Measurements from ENCODE around the gene TIMP3.

The TIMP3 gene

DNA sequence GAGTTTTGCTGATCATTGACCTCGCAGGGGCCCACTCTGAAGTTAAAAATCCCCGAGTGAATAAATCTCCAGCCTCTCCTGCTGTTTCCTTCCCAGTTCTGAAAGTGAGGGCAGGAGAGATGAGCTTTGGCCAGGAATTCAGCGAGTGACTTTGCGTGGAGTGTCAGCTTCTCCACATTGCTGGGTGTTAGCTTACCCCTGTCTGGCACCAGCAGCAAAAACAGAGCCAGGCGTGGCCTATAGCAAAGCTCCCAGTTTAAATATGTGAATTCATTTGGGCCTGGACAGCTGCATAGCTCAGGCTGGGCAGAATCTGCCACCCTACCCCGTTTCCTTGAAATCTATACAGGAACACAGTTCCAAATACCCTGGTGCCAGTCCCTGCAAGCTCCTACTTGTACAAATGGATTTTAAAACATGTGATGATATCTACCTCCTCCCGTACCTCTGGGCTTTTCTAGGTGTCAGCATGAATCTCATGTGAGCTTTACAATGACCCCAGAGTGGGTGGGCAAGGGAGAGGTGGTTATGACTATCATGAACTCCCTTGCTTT is 25.6 kb downstream of the TIMP3 start:
- no peak for TF ChIP-seq TCF7L2 (IDR thresholded peaks at IDR 0.05; ENCODE audit: borderline replicate concordance, low read depth, low read length)
- TF ChIP-seq GFI1B (tag by site-specific recombination; IDR thresholded peaks at IDR 0.05) = no peak
- no peak for TF ChIP-seq MYNN (tag by site-specific recombination; IDR thresholded peaks at IDR 0.05; ENCODE audit: borderline replicate concordance)
- TF ChIP-seq, protein P1, sequence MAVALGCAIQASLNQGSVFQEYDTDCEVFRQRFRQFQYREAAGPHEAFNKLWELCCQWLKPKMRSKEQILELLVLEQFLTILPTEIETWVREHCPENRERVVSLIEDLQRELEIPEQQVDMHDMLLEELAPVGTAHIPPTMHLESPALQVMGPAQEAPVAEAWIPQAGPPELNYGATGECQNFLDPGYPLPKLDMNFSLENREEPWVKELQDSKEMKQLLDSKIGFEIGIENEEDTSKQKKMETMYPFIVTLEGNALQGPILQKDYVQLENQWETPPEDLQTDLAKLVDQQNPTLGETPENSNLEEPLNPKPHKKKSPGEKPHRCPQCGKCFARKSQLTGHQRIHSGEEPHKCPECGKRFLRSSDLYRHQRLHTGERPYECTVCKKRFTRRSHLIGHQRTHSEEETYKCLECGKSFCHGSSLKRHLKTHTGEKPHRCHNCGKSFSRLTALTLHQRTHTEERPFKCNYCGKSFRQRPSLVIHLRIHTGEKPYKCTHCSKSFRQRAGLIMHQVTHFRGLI (tag by site-specific recombination; IDR thresholded peaks at IDR 0.05) = no peak
- TF ChIP-seq EGR2 (tag by site-specific recombination; IDR thresholded peaks at IDR 0.05; ENCODE audit: low read depth) = no peak
- no peak for TF ChIP-seq ZNF341 (tag by site-specific recombination; IDR thresholded peaks at IDR 0.05; ENCODE audit: low read depth)
- no peak for TF ChIP-seq ZNF791 (tag by site-specific recombination; IDR thresholded peaks at IDR 0.05)
- no peak for TF ChIP-seq ZNF664 (tag by site-specific recombination; IDR thresholded peaks at IDR 0.05)
- TF ChIP-seq SCRT1 (tag by site-specific recombination; IDR thresholded peaks at IDR 0.05; ENCODE audit: borderline replicate concordance) = no peak
- no peak for TF ChIP-seq ZNF785 (tag by site-specific recombination; IDR thresholded peaks at IDR 0.05)
- no peak for TF ChIP-seq ZNF157 (tag by site-specific recombination; IDR thresholded peaks at IDR 0.05)
- no peak for TF ChIP-seq ZBTB7A (tag by site-specific recombination; IDR thresholded peaks at IDR 0.05; ENCODE audit: low read depth)
- TF ChIP-seq ZFP41 (tag by site-specific recombination; IDR thresholded peaks at IDR 0.05; ENCODE audit: borderline replicate concordance) = no peak
- TF ChIP-seq ZNF10 (tag by site-specific recombination; IDR thresholded peaks at IDR 0.05) = no peak
- TF ChIP-seq ZNF175 (tag by site-specific recombination; IDR thresholded peaks at IDR 0.05) = no peak
- H3K36me3 ChIP-seq (ENCODE audit: control insufficient read depth in 2 of 2, insufficient read depth in 1 of 2, low read length in 2 of 2) = no peaks in the 10 kb centered on the region
- H3K27ac ChIP-seq (ENCODE audit: extremely low read depth, low read depth, low read length) = no peak overlapping the region
- H3K4me3 ChIP-seq (ENCODE audit: low read depth, low read length) = no peak overlapping the region
- POLR2A ChIA-PET = interaction anchor here (0.7 kb wide), 1 partner anchor 295 kb away, joined by 3 read pairs; no protein-coding TSS in a partner anchor
- CTCF ChIA-PET = interaction anchor here (0.5 to 1.8 kb wide), 6 partner anchors 10 to 1028 kb away, joined by 3 to 8 read pairs (median 3); no protein-coding TSS in a partner anchor
- no peaks in the 10 kb centered on the region for H3K9me3 ChIP-seq (ENCODE audit: control insufficient read depth, insufficient read depth, low read depth, low read length)
- H3K4me1 ChIP-seq (ENCODE audit: control insufficient read depth, insufficient read depth, low read length) = no peaks in the 10 kb centered on the region

DNA sequence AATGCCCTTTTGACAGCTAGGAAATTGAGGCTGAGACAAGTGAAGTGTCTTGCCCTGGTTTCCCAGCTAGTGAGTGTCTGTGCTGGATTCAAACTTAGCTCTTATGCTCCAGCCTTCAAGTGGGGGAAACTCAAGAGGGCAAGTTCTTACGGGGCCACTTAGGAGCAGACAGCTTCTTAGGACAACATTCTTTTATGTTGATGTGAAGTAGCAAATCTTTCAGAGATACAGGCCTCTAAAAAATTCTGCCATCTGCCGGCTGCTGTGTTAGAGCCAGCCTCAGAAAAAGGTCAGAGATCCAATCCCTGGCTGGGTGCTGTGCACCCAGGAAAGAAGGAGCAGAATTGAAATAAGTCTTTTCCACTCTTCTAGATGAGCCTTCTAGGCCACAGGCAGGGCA is 26.6 kb downstream of the TIMP3 start:
- TF ChIP-seq ZNF561 (tag by site-specific recombination; IDR thresholded peaks at IDR 0.05; ENCODE audit: borderline replicate concordance) (no peak), ZNF37A (tag by site-specific recombination; IDR thresholded peaks at IDR 0.05) (no peak), ZNF133 (tag by site-specific recombination; IDR thresholded peaks at IDR 0.05) (no peak), ZNF146 (tag by site-specific recombination; IDR thresholded peaks at IDR 0.05) (no peak), ZNF585B (tag by site-specific recombination; IDR thresholded peaks at IDR 0.05) (no peak), SP2 (tag by site-specific recombination; IDR thresholded peaks at IDR 0.05) (no peak), OSR2 (tag by site-specific recombination; IDR thresholded peaks at IDR 0.05) (no peak), GLIS1 (tag by site-specific recombination; IDR thresholded peaks at IDR 0.05) (no peak)
- TF ChIP-seq, protein P2, sequence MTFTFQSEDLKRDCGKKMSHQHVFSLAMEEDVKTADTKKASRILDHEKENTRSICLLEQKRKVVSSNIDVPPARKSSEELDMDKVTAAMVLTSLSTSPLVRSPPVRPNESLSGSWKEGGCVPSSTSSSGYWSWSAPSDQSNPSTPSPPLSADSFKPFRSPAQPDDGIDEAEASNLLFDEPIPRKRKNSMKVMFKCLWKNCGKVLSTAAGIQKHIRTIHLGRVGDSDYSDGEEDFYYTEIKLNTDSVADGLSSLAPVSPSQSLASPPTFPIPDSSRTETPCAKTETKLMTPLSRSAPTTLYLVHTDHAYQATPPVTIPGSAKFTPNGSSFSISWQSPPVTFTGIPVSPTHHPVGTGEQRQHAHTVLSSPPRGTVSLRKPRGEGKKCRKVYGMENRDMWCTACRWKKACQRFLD (tag by site-specific recombination; IDR thresholded peaks at IDR 0.05) = no peak
- TF ChIP-seq, protein P3, sequence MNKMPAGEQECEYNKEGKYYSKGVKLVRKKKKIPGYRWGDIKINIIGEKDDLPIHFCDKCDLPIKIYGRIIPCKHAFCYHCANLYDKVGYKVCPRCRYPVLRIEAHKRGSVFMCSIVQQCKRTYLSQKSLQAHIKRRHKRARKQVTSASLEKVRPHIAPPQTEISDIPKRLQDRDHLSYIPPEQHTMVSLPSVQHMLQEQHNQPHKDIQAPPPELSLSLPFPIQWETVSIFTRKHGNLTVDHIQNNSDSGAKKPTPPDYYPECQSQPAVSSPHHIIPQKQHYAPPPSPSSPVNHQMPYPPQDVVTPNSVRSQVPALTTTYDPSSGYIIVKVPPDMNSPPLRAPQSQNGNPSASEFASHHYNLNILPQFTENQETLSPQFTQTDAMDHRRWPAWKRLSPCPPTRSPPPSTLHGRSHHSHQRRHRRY (tag by site-specific recombination; IDR thresholded peaks at IDR 0.05) = no peak
- TF ChIP-seq, protein P4, sequence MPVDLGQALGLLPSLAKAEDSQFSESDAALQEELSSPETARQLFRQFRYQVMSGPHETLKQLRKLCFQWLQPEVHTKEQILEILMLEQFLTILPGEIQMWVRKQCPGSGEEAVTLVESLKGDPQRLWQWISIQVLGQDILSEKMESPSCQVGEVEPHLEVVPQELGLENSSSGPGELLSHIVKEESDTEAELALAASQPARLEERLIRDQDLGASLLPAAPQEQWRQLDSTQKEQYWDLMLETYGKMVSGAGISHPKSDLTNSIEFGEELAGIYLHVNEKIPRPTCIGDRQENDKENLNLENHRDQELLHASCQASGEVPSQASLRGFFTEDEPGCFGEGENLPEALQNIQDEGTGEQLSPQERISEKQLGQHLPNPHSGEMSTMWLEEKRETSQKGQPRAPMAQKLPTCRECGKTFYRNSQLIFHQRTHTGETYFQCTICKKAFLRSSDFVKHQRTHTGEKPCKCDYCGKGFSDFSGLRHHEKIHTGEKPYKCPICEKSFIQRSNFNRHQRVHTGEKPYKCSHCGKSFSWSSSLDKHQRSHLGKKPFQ (tag by site-specific recombination; IDR thresholded peaks at IDR 0.05) = no peak
- TF ChIP-seq, protein P5, sequence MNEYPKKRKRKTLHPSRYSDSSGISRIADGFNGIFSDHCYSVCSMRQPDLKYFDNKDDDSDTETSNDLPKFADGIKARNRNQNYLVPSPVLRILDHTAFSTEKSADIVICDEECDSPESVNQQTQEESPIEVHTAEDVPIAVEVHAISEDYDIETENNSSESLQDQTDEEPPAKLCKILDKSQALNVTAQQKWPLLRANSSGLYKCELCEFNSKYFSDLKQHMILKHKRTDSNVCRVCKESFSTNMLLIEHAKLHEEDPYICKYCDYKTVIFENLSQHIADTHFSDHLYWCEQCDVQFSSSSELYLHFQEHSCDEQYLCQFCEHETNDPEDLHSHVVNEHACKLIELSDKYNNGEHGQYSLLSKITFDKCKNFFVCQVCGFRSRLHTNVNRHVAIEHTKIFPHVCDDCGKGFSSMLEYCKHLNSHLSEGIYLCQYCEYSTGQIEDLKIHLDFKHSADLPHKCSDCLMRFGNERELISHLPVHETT (tag by site-specific recombination; IDR thresholded peaks at IDR 0.05) = no peak
- H3K36me3 ChIP-seq (ENCODE audit: control insufficient read depth in 2 of 2, insufficient read depth in 1 of 2, low read length in 2 of 2) = no peaks in the 10 kb centered on the region

More for the DNA sequence above, 26.6 kb downstream of the TIMP3 start:
- POLR2A ChIA-PET = interaction anchor here (0.7 kb wide), 1 partner anchor 296 kb away, joined by 3 read pairs; no protein-coding TSS in a partner anchor
- H3K4me1 ChIP-seq (ENCODE audit: control insufficient read depth, insufficient read depth, low read length) = no peaks in the 10 kb centered on the region
- H3K27ac ChIP-seq (ENCODE audit: extremely low read depth, low read depth, low read length) = no peak overlapping the region
- CTCF ChIA-PET = interaction anchor here (0.7 to 1.3 kb wide), 3 partner anchors 17 to 458 kb away, joined by 3 to 5 read pairs (median 4); no protein-coding TSS in a partner anchor
- no peak overlapping the region for H3K4me3 ChIP-seq (ENCODE audit: low read depth, low read length)
- no peaks in the 10 kb centered on the region for H3K9me3 ChIP-seq (ENCODE audit: control insufficient read depth, insufficient read depth, low read depth, low read length)

All from HEK293 (cell line).